Ascending aorta (tissue), 2 donors: Measurements from ENCODE around the gene TMEM252. TPM values are rescaled to one million over a fixed set of nuclear protein-coding genes. Genes with fewer than 3 reads are reported as not detected.

ENCODE experiments used
- DNase-seq, 2 donors: peaks; one replicate each; pipeline ENCODE4 v3.0.0-alpha.2; 2019; ENCODE audit warnings: low spot score in 2 of 2
- H3K27ac ChIP-seq, 2 donors: fragments of 200-600 bp; sonication (generic); one replicate each; pipeline ENCODE4 v1.5.1; 2016 to 2017; ENCODE audit warnings: mild to moderate bottlenecking in 1 of 2
- H3K27me3 ChIP-seq: fragments of 200-600 bp; sonication (generic); one replicate; pipeline ENCODE4 v1.5.1; 2017
- H3K36me3 ChIP-seq, 2 donors: fragments of 200-600 bp; sonication (generic); one replicate each; pipeline ENCODE4 v1.5.1; 2016
- H3K4me1 ChIP-seq, 2 donors: fragments of 200-600 bp; sonication (generic); one replicate each; pipeline ENCODE4 v1.5.1; 2016 to 2017; ENCODE audit warnings: mild to moderate bottlenecking in 1 of 2
- H3K4me3 ChIP-seq, 2 donors: fragments of 200-600 bp; sonication (generic); one replicate each; pipeline ENCODE4 v1.5.1; 2016 to 2017; ENCODE audit warnings: mild to moderate bottlenecking in 1 of 2
- H3K9me3 ChIP-seq, 2 donors: fragments of 200-600 bp; sonication (generic); one replicate each; pipeline ENCODE4 v1.5.1; 2016
- intact Hi-C: fragments of 100-400 bp; cut with DNase I; formaldehyde crosslinking; loops from one replicate; pipeline ENCODE4 v1.15.1; 2023
- total RNA-seq: library from RNA; depleted of rRNA; stranded (reverse); fragments of >200 nt; gene quantifications from one replicate; pipeline ENCODE4 v1.1.0, GENCODE V29; 2016
- TF ChIP-seq, protein P1 (sequence below), 3 experiments: fragments of 200-600 bp in 2 of 3; fragments of 450-650 bp in 1 of 3; sonication (generic) in 2 of 3; IDR thresholded peaks; one replicate each; pipeline ENCODE4 v1.5.1; 2016 to 2019; ENCODE audit warnings: antibody characterized with exemption in 3 of 3, mild to moderate bottlenecking in 1 of 3, moderate library complexity in 1 of 3

The TMEM252 gene
- total RNA-seq, 1 donor from 2014 or later, result not detected

DNA sequence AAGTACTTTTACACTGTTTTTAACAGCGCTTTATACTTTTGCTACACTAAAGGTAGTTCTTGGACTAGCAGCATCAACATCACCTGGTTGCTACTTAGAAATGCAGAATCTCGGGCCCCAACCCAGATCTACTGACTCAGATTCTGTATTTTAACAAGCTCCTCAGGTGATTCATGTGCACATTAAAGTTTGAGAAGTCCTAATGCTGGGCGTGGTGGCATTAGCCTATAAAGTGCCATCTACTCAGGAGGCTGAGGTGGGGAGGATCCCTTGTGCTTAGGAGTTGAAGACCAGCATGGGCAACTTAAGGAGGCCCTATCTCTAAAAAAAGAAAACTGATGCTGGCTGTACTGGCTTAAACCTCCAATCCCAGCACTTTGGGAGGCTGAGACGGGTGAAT is 26.7 kb downstream of the TMEM252 start:
- no peak for DNase-seq
- peaks cover 0 to 6% of the 10 kb centered on the region in 2 donors for H3K9me3 ChIP-seq
- intact Hi-C loops, result no loop called here
- peaks cover 0 to 10% of the 10 kb centered on the region in 2 donors for H3K4me1 ChIP-seq
- peak overlapping the region in 1 of 2 donors; percentile 44 for H3K27ac ChIP-seq
- peaks cover 7 to 10% of the 10 kb centered on the region in 2 donors for H3K36me3 ChIP-seq
- no peaks in the 10 kb centered on the region for H3K27me3 ChIP-seq
- TF ChIP-seq, protein P1, sequence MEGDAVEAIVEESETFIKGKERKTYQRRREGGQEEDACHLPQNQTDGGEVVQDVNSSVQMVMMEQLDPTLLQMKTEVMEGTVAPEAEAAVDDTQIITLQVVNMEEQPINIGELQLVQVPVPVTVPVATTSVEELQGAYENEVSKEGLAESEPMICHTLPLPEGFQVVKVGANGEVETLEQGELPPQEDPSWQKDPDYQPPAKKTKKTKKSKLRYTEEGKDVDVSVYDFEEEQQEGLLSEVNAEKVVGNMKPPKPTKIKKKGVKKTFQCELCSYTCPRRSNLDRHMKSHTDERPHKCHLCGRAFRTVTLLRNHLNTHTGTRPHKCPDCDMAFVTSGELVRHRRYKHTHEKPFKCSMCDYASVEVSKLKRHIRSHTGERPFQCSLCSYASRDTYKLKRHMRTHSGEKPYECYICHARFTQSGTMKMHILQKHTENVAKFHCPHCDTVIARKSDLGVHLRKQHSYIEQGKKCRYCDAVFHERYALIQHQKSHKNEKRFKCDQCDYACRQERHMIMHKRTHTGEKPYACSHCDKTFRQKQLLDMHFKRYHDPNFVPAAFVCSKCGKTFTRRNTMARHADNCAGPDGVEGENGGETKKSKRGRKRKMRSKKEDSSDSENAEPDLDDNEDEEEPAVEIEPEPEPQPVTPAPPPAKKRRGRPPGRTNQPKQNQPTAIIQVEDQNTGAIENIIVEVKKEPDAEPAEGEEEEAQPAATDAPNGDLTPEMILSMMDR (IDR thresholded peaks at IDR 0.05), result no peak
- no peak overlapping the region for H3K4me3 ChIP-seq

DNA sequence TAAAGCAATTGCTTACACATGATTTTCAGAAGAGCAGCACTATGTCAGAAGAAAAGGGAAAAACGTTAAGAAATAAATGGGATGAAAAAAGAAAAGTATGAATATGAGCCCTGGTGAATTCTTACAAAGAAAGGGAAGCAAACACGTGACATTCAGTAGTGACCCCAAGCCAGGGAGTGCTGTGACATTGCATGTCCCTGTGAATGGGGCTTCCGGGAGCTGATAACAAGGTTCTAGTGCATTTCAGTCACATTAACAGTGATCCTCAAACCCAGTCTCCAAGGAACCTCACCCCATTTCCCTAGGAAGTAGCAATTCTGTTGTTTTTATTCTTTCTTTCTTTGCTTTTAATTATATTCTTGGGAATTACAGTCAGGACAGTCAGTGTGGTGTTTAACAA is 27.3 kb downstream of the TMEM252 start:
- H3K27ac ChIP-seq, result no peak overlapping the region
- TF ChIP-seq, protein P1 (IDR thresholded peaks at IDR 0.05), result no peak
- H3K27me3 ChIP-seq, result no peaks in the 10 kb centered on the region
- peaks cover 0 to 6% of the 10 kb centered on the region in 2 donors for H3K9me3 ChIP-seq
- H3K36me3 ChIP-seq, result peaks cover 7 to 10% of the 10 kb centered on the region in 2 donors
- H3K4me3 ChIP-seq, result no peak overlapping the region
- H3K4me1 ChIP-seq, result peaks cover 0 to 10% of the 10 kb centered on the region in 2 donors
- no peak for DNase-seq
- intact Hi-C loops, result no loop called here

DNA sequence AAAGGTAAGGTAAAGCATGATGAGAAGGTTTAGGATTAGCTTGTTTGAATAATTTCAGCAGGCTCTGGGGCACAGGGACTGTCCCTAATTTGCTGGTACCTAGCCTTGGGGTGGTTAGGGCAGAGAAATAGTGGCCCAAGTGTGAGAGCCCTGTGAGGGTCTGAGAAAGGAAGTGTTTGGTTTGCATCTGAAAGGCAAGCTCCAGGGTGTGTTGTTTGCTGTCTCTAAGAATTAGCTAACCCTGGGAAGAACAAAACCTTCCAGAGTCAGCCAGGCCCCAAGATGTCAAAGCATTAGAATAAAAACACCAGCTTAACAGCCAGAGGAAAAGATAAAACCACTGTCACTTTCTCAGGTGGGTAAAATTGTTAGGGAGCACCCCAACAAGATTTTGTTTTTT is 31.0 kb downstream of the TMEM252 start:
- H3K27ac ChIP-seq, result peak overlapping the region in 1 of 2 donors; percentile 86
- H3K4me3 ChIP-seq, result no peak overlapping the region
- TF ChIP-seq, protein P1 (IDR thresholded peaks at IDR 0.05), result no peak
- H3K36me3 ChIP-seq, result peaks cover 0 to 5% of the 10 kb centered on the region in 2 donors
- peaks cover 0 to 24% of the 10 kb centered on the region in 2 donors for H3K4me1 ChIP-seq
- intact Hi-C loops, result no loop called here
- H3K9me3 ChIP-seq, result no peaks in the 10 kb centered on the region
- no peak for DNase-seq
- no peaks in the 10 kb centered on the region for H3K27me3 ChIP-seq

DNA sequence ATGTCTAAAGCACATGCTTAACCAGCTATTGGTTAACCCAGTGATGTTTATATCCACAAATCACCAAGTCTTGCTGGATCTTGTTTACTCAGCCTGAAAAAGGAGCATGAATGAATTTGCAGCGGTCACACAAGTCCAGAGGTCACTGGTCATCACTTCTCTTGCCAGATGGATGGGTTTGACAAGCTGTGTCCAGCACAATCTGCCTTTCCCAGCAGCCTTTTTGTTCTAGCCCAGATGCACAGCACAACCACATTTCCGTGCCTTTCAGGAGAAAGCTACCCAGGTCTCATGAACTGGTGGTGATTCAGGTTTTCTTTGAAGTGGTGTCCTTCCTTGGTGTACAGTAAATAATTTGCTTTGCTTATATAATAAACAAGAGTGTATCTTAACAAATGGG is 32.1 kb downstream of the TMEM252 start:
- no peak for DNase-seq
- Histone ChIP-seq H3K27ac (peak overlapping the region; percentile 86 to 88), H3K4me3 (no peak overlapping the region), H3K27me3 (no peaks in the 10 kb centered on the region), H3K36me3 (peaks cover 0 to 5% of the 10 kb centered on the region in 2 donors), H3K9me3 (no peaks in the 10 kb centered on the region), H3K4me1 (peaks cover 0 to 19% of the 10 kb centered on the region in 2 donors)
- TF ChIP-seq, protein P1 (IDR thresholded peaks at IDR 0.05), result no peak
- intact Hi-C loops, result no loop called here

DNA sequence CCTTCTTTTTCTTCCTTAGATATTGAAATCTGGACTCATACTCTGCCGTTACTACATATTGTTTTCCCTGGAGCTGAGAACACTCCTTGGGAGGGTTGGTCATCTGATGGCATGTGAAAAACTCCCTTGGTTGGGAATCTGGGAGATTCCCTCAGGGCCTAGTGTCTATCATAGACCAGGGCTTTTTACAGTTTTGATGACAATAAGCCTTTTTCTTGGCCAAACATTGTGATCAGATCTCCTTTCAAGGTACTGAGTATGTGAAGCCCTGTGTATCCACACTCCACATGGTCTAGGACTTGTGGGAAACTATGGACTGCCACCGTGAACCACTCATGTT is 32.9 kb downstream of the TMEM252 start:
- Histone ChIP-seq H3K27ac (peak overlapping the region; percentile 86 to 88), H3K9me3 (no peaks in the 10 kb centered on the region), H3K4me3 (no peak overlapping the region), H3K27me3 (no peaks in the 10 kb centered on the region), H3K36me3 (peaks cover 0 to 5% of the 10 kb centered on the region in 2 donors), H3K4me1 (peaks cover 0 to 19% of the 10 kb centered on the region in 2 donors)
- DNase-seq, result no peak
- TF ChIP-seq, protein P1 (IDR thresholded peaks at IDR 0.05), result no peak
- intact Hi-C loops, result no loop called here
